Activated naive CD8-positive, alpha-beta T cell (primary cell): ENCODE data around the gene NTN1.

Source experiments
- H3K27ac Mint-ChIP-seq: one replicate; pipeline ENCODE4 v1.8.0; 2021; ENCODE audit warnings: mixed read lengths
- H3K27me3 Mint-ChIP-seq: one replicate; pipeline ENCODE4 v1.8.0; 2021; ENCODE audit warnings: mixed read lengths
- H3K36me3 Mint-ChIP-seq: one replicate; pipeline ENCODE4 v1.8.0; 2021; ENCODE audit warnings: mixed read lengths
- H3K4me1 Mint-ChIP-seq: one replicate; pipeline ENCODE4 v1.8.0; 2021; ENCODE audit warnings: low read depth, mixed read lengths
- H3K4me3 Mint-ChIP-seq: one replicate; pipeline ENCODE4 v1.8.0; 2021; ENCODE audit warnings: mild to moderate bottlenecking, mixed read lengths
- H3K9me3 Mint-ChIP-seq: one replicate; pipeline ENCODE4 v1.8.0; 2021; ENCODE audit warnings: low read depth, mixed read lengths

Gene NTN1

DNA sequence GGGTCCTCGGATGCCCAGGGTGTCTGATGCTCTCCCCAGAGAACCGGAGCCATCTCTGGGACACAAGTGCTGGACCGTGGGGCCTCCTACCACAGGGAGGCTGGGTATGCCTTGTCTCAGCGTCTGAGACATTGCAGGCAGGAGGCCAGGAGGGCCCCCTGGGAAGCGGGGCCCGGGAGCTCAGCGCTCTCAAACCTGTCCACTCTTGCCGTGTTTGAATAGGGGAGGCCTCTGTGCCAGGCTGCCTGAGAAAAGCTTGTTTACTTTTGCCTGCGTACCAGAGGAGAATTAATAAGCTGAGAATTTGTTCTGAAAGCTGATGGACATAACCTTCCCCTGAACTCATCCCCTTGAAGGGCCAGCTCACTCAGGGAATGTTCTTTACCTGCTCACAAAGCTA is 163.8 kb downstream of the NTN1 start:
- Mint-ChIP-seq H3K27ac (no peak overlapping the region), H3K4me1 (no peaks in the 10 kb centered on the region), H3K4me3 (no peak overlapping the region), H3K9me3 (no peaks in the 10 kb centered on the region), H3K27me3 (peaks cover 1% of the 10 kb centered on the region), H3K36me3 (no peaks in the 10 kb centered on the region)

GRCh38 chr17:9185688-9186284 is 164.5 kb downstream of the NTN1 start:
- H3K4me1 Mint-ChIP-seq: no peaks in the 10 kb centered on the region
- no peak overlapping the region for H3K4me3 Mint-ChIP-seq
- no peak overlapping the region for H3K27ac Mint-ChIP-seq
- peaks cover 1% of the 10 kb centered on the region for H3K27me3 Mint-ChIP-seq
- no peaks in the 10 kb centered on the region for H3K9me3 Mint-ChIP-seq
- no peaks in the 10 kb centered on the region for H3K36me3 Mint-ChIP-seq

DNA sequence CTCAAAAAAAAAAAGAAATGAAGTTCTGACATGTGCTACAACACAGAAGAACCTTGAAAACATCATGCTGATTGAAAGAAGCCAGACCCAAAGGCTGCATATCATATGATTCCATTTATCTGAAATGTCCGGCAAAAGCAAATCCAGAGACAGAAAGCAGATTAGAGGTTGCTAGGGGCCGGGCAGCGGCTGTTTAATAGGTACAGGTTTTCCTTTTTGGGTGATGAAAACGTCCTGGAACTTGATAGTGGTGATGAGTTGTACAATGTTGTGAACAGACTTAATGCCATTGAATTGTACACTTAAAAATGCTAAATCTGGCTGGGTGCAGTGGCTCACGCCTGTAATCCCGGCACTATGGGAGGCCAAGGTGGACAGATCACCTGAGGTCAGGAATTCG is 166.5 kb downstream of the NTN1 start:
- Mint-ChIP-seq H3K9me3 (no peaks in the 10 kb centered on the region), H3K4me3 (no peak overlapping the region), H3K36me3 (no peaks in the 10 kb centered on the region), H3K27ac (no peak overlapping the region), H3K4me1 (no peaks in the 10 kb centered on the region), H3K27me3 (peaks cover 1% of the 10 kb centered on the region)

GRCh38 chr17:9188367-9188766 is 167.1 kb downstream of the NTN1 start:
- peaks cover 1% of the 10 kb centered on the region for H3K27me3 Mint-ChIP-seq
- no peaks in the 10 kb centered on the region for H3K36me3 Mint-ChIP-seq
- H3K27ac Mint-ChIP-seq: no peak overlapping the region
- no peaks in the 10 kb centered on the region for H3K9me3 Mint-ChIP-seq
- no peak overlapping the region for H3K4me3 Mint-ChIP-seq
- no peaks in the 10 kb centered on the region for H3K4me1 Mint-ChIP-seq

GRCh38 chr17:9189870-9190269 is 168.6 kb downstream of the NTN1 start:
- H3K9me3 Mint-ChIP-seq: no peaks in the 10 kb centered on the region
- H3K4me3 Mint-ChIP-seq: no peak overlapping the region
- no peak overlapping the region for H3K27ac Mint-ChIP-seq
- no peaks in the 10 kb centered on the region for H3K36me3 Mint-ChIP-seq
- H3K27me3 Mint-ChIP-seq: peaks cover 3% of the 10 kb centered on the region
- no peaks in the 10 kb centered on the region for H3K4me1 Mint-ChIP-seq

DNA sequence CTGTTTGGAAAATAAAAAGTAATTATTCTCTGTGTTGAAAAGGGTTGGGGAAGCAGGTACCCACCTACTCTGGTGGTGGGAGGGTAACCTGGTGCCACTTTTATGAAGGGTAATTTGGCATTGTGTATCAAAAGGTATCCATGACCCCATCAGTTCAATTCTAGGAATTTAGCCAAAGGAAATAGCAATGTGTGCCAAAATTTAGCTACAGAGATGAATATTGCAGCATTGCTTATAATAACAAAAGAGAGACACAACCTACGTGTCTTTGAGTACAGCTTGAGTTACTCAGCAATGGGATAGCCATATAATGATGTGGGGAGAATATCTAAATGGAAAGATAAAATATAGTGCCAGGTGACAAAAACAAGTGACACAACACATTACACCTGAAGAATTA is 170.7 kb downstream of the NTN1 start:
- Mint-ChIP-seq H3K9me3 (no peaks in the 10 kb centered on the region), H3K4me3 (no peak overlapping the region), H3K4me1 (no peaks in the 10 kb centered on the region), H3K27me3 (peaks cover 3% of the 10 kb centered on the region), H3K27ac (no peak overlapping the region), H3K36me3 (no peaks in the 10 kb centered on the region)

DNA sequence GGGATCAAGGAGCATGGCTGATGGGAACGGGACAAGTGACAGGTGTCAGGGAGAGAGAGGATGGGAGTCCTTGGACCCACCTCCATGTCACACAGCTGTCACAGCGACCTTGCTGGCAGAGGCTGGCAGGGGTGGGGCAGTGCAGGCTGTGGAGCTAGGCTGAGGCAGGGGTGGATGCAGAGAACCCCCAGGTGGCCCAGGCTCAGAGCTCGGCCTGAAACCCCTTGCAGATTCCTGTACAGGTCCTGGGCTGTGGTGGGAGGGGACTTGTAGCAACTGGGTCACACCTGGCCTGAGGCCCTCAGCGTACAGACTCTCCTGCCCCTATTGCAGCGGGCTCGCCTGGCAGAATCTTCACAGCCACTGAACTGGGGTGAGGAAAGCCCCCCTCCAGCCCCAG is 174.1 kb downstream of the NTN1 start:
- Mint-ChIP-seq H3K27me3 (peaks cover 4% of the 10 kb centered on the region), H3K36me3 (no peaks in the 10 kb centered on the region), H3K9me3 (no peaks in the 10 kb centered on the region), H3K4me1 (no peaks in the 10 kb centered on the region), H3K27ac (no peak overlapping the region), H3K4me3 (no peak overlapping the region)

DNA sequence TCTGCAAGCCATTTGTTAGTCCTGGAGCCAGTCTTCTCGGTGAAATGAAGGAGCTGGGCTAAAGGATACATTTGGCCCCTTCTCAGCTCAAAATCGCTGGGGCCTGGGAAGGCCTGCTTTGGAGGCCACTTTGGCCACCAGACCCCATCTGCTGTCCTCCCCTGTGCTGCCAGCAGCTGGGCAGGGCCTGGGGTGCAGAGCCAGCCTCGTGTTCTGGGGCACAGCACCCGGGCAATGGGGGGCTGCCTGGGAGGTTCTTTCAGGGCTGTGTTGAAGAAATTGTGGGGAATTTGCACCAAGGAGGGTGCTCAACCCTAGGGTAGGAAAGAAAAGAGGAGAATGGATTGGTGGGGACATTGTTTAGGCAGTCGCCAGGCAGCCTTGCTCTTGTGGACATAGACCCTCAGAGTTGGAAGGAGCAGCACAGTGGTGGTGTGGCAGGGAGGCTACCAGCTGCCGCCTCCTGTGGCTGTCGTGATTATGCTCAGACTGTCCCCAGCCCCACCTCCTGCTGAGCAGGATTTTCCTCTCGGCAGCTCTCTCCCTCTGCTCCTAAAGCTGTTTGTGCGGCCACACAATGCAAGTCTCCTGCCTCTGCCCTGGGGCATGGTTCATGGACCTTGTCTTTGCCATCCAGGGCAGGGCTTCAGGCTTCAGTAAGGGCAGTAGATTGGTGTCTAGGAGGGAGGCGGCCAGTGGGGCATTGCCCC is 174.8 kb downstream of the NTN1 start:
- Mint-ChIP-seq H3K4me1 (no peaks in the 10 kb centered on the region), H3K36me3 (no peaks in the 10 kb centered on the region), H3K27ac (no peak overlapping the region), H3K9me3 (no peaks in the 10 kb centered on the region), H3K4me3 (no peak overlapping the region), H3K27me3 (peaks cover 4% of the 10 kb centered on the region)

GRCh38 chr17:9199571-9200551 is 178.6 kb downstream of the NTN1 start:
- H3K4me1 Mint-ChIP-seq: no peaks in the 10 kb centered on the region

GRCh38 chr17:9200699-9201359 is 179.5 kb downstream of the NTN1 start:
- no peaks in the 10 kb centered on the region for H3K36me3 Mint-ChIP-seq
- peaks cover 4% of the 10 kb centered on the region for H3K27me3 Mint-ChIP-seq
- H3K27ac Mint-ChIP-seq: no peak overlapping the region
- no peak overlapping the region for H3K4me3 Mint-ChIP-seq
- H3K9me3 Mint-ChIP-seq: no peaks in the 10 kb centered on the region
- no peaks in the 10 kb centered on the region for H3K4me1 Mint-ChIP-seq

More at GRCh38 chr17:9199571-9200551, 178.6 kb downstream of the NTN1 start:
- H3K27ac Mint-ChIP-seq: no peak overlapping the region
- H3K4me3 Mint-ChIP-seq: no peak overlapping the region
- no peaks in the 10 kb centered on the region for H3K36me3 Mint-ChIP-seq
- H3K27me3 Mint-ChIP-seq: peaks cover 4% of the 10 kb centered on the region
- no peaks in the 10 kb centered on the region for H3K9me3 Mint-ChIP-seq

DNA sequence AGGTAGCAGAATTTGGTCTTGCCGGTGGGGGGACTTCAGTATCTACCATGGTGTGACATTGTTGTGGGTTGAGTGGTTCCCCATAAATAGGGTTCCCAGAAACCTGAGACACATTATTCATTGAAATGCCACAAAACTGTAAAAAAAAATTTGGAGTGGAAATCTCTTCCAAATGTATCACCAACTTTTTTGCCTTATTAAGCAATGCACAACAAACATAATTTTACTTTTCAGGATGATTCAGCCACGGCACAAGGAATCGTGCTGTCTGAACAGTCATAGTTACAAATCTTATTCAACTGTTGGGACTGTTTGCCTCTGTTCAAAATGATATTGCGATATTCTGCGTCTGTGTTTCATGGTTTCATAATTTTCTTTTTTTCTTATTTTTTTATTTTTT is 181.2 kb downstream of the NTN1 start:
- Mint-ChIP-seq H3K36me3 (no peaks in the 10 kb centered on the region), H3K4me1 (no peaks in the 10 kb centered on the region), H3K9me3 (no peaks in the 10 kb centered on the region), H3K4me3 (no peak overlapping the region), H3K27ac (no peak overlapping the region), H3K27me3 (peaks cover 4% of the 10 kb centered on the region)

DNA sequence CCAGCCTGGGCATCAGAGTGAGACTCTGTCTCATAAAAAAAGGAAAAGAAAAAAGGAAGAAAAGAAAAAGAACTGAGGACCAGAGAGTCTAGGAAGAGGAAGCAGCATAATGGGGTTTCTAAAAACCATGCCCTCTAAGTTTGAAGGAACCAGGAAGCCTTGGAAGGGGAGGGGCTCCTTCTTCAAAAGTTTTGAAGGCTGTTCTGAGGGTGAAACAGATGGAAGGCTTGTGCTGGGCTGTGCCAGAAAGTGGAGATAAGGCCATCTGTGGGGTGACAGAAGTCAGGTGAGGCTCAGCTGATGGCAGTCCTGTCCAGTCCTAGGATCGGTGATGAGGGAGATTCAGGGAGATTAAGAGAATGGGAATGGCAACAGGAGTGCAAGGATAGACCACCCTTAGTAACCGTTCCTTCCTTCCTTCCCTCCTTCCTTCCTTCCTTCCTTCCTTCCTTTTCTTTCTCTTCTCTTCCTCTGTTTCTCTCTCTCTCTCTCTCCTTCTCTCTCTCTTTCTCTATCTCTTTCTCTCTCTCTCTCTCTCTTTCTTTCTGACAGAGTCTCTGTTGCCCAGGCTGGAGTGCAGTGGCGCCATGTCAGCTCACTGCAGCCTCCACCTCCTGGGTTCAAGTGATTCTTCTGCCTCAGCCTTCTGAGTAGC is 182.6 kb downstream of the NTN1 start:
- no peak overlapping the region for H3K4me3 Mint-ChIP-seq
- H3K27me3 Mint-ChIP-seq: peaks cover 4% of the 10 kb centered on the region
- no peak overlapping the region for H3K27ac Mint-ChIP-seq
- H3K9me3 Mint-ChIP-seq: no peaks in the 10 kb centered on the region
- H3K4me1 Mint-ChIP-seq: no peaks in the 10 kb centered on the region
- H3K36me3 Mint-ChIP-seq: no peaks in the 10 kb centered on the region

- Mint-ChIP-seq H3K4me1 (no peaks in the 10 kb centered on the region), H3K4me3 (no peak overlapping the region), H3K36me3 (no peaks in the 10 kb centered on the region)
These were observed 183.5 kb downstream of the NTN1 start for GRCh38 chr17:9204637-9205329.

More at GRCh38 chr17:9204637-9205329, 183.5 kb downstream of the NTN1 start:
- Mint-ChIP-seq H3K9me3 (no peaks in the 10 kb centered on the region), H3K27me3 (peaks cover 4% of the 10 kb centered on the region), H3K27ac (no peak overlapping the region)
